Hepatocyte (in vitro differentiated cells): Measurements from ENCODE around the gene STUB1. TPM values are rescaled to one million over a fixed set of nuclear protein-coding genes. Genes with fewer than 3 reads are reported as not detected.
A peak's percentile ranks its signal among the peaks of the same experiment; 100 is the strongest.

Experiments
- DNase-seq: peaks from one replicate; pipeline ENCODE4 v3.0.0-alpha.2; 2016; ENCODE audit warnings: low spot score
- H2AFZ ChIP-seq: fragments of 200-600 bp; sonication (generic); 2 replicates; pipeline ENCODE4 v1.6.0; 2016; ENCODE audit warnings: antibody characterized with exemption, mild to moderate bottlenecking
- H3K27ac ChIP-seq: fragments of 200-600 bp; sonication (generic); 2 replicates; pipeline ENCODE4 v1.5.1; 2016; ENCODE audit warnings: mild to moderate bottlenecking
- H3K27me3 ChIP-seq: fragments of 200-600 bp; sonication (generic); 2 replicates; pipeline ENCODE4 v1.6.1; 2016
- H3K36me3 ChIP-seq: fragments of 200-600 bp; sonication (generic); replicated peaks from 2 replicates; pipeline ENCODE4 v1.5.1; 2016; ENCODE audit warnings: low read depth; ENCODE audit not compliant: insufficient read depth
- H3K4me1 ChIP-seq: fragments of 200-600 bp; sonication (generic); 2 replicates; pipeline ENCODE4 v1.5.1; 2016; ENCODE audit warnings: mild to moderate bottlenecking, moderate library complexity; ENCODE audit not compliant: insufficient read depth
- H3K4me2 ChIP-seq: fragments of 200-600 bp; sonication (generic); 2 replicates; pipeline ENCODE4 v1.6.0; 2016
- H3K4me3 ChIP-seq: fragments of 200-600 bp; sonication (generic); 2 replicates; pipeline ENCODE4 v1.5.1; 2016; ENCODE audit warnings: mild to moderate bottlenecking
- H3K79me2 ChIP-seq: fragments of 200-600 bp; sonication (generic); 2 replicates; pipeline ENCODE4 v1.6.0; 2017; ENCODE audit warnings: mild to moderate bottlenecking
- H3K9me2 ChIP-seq: fragments of 200-600 bp; sonication (generic); replicated peaks from 2 replicates; pipeline ENCODE4 v1.6.0; 2017; ENCODE audit warnings: mild to moderate bottlenecking; ENCODE audit not compliant: insufficient read depth
- H3K9me3 ChIP-seq: fragments of 200-600 bp; sonication (generic); 2 replicates; pipeline ENCODE4 v1.5.1; 2016; ENCODE audit warnings: low read depth, mild to moderate bottlenecking
- H4K20me1 ChIP-seq: fragments of 200-600 bp; sonication (generic); 2 replicates; pipeline ENCODE4 v1.6.0; 2016; ENCODE audit warnings: mild to moderate bottlenecking; ENCODE audit not compliant: insufficient read depth, poor library complexity, severe bottlenecking
- EZH2 ChIP-seq: fragments of 200-600 bp; sonication (generic); IDR thresholded peaks from 2 replicates; pipeline ENCODE4 v1.6.1; 2016; ENCODE audit warnings: antibody characterized with exemption, mild to moderate bottlenecking, borderline replicate concordance
- EZH2phosphoT487 ChIP-seq: fragments of 200-600 bp; sonication (generic); IDR thresholded peaks from one replicate; pipeline ENCODE4 v1.6.1; 2018; ENCODE audit warnings: antibody characterized with exemption, mild to moderate bottlenecking, low read depth, moderate library complexity; ENCODE audit not compliant: unreplicated experiment, severe bottlenecking
- WGBS: methylation state at CpG from one replicate; pipeline ENCODE4 v1.1.6; 2016; ENCODE audit warnings: low lambda C conversion rate; ENCODE audit errors: missing lambda C conversion rate; 5-methylcytosine and 5-hydroxymethylcytosine counted together
- polyA plus RNA-seq: library from polyadenylated mRNA; unstranded; fragments of >200 nt; fragmentation: Nextera tagmentation; extraction: Ambion mirVana; gene quantifications from 2 replicates; pipeline ENCODE4 v1.2.1, GENCODE V29; 2016
- total RNA-seq: library from RNA; depleted of rRNA; stranded (reverse); fragments of >200 nt; gene quantifications from 2 replicates; pipeline ENCODE4 v1.2.3, GENCODE V29; 2014
- TF ChIP-seq, protein P1 (sequence below): fragments of 200-600 bp; sonication (generic); IDR thresholded peaks from 2 replicates; pipeline ENCODE4 v1.5.1; 2016; ENCODE audit warnings: antibody characterized with exemption, mild to moderate bottlenecking; ENCODE audit not compliant: poor library complexity

The STUB1 gene
- total and polyA plus RNA-seq, 2 experiments from 2014 or later: 116 to 249 TPM

GRCh38 chr16:707062-707538, 26.9 kb downstream of the STUB1 start:
- DNase-seq: no peak
- Histone ChIP-seq H3K4me1 (no peaks in the 10 kb centered on the region), H3K4me3 (no peak overlapping the region), H3K79me2 (no peaks in the 10 kb centered on the region), H3K9me2 (no peaks in the 10 kb centered on the region), H3K27ac (no peak overlapping the region), H3K9me3 (no peaks in the 10 kb centered on the region), H3K4me2 (no peak overlapping the region), H2AFZ (no peak overlapping the region), H3K27me3 (peaks cover 78% of the 10 kb centered on the region), H4K20me1 (no peaks in the 10 kb centered on the region), H3K36me3 (no peaks in the 10 kb centered on the region)
- WGBS: 55% methylated on average over 14 of the region's 14 CpGs
- TF ChIP-seq EZH2: no peak
- TF ChIP-seq, protein P1, sequence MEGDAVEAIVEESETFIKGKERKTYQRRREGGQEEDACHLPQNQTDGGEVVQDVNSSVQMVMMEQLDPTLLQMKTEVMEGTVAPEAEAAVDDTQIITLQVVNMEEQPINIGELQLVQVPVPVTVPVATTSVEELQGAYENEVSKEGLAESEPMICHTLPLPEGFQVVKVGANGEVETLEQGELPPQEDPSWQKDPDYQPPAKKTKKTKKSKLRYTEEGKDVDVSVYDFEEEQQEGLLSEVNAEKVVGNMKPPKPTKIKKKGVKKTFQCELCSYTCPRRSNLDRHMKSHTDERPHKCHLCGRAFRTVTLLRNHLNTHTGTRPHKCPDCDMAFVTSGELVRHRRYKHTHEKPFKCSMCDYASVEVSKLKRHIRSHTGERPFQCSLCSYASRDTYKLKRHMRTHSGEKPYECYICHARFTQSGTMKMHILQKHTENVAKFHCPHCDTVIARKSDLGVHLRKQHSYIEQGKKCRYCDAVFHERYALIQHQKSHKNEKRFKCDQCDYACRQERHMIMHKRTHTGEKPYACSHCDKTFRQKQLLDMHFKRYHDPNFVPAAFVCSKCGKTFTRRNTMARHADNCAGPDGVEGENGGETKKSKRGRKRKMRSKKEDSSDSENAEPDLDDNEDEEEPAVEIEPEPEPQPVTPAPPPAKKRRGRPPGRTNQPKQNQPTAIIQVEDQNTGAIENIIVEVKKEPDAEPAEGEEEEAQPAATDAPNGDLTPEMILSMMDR: no peak

DNA sequence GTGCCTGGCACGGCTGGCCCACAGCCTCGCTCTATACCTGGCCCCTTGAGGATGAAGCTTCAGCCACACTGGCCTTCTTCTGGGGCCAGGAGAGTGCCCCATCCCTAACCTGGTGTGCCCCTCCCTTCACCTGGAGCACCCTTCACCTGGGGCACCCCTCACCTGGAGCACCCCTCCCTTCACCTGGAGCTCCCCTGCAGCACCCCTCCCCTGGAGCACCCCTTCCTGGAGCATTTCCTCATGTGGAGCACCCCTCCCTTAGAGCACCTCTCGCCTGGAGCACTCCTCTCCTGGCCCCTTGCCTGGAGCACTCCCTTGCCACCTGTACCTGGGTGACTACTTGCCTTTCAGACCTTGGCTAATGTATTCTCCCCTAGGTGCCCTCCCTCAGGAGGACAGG, 27.8 kb downstream of the STUB1 start:
- Histone ChIP-seq H3K4me3 (no peak overlapping the region), H3K79me2 (no peaks in the 10 kb centered on the region), H3K4me2 (no peak overlapping the region), H2AFZ (no peak overlapping the region), H3K9me3 (no peaks in the 10 kb centered on the region), H3K4me1 (no peaks in the 10 kb centered on the region), H3K27ac (no peak overlapping the region), H3K27me3 (peaks cover 69% of the 10 kb centered on the region), H3K9me2 (no peaks in the 10 kb centered on the region), H4K20me1 (no peaks in the 10 kb centered on the region), H3K36me3 (no peaks in the 10 kb centered on the region)
- TF ChIP-seq, protein P1: no peak
- TF ChIP-seq EZH2phosphoT487: no peak
- 72% methylated on average over 3 of the region's 3 CpGs for WGBS
- DNase-seq: no peak

DNA sequence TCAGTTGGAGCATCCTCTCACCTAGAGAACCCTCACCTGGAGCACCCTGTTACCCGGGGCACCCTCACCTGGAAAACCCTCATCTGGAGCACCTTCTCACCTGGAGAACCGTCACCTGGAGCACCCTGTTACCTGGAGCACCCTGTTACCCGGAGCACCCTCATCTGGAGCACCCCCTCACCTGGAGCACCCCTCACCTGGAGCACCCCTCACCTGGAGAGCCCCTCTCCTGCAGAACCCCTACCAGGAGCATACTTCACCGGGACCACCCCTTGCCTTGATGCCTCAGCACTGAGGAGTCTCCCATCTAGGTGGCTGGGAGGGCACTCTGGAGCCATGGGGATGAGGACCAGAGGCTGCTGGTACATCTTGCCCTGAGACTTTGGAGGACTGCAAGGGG, 28.7 kb downstream of the STUB1 start:
- Histone ChIP-seq H3K79me2 (no peaks in the 10 kb centered on the region), H3K4me3 (no peak overlapping the region), H3K9me3 (no peaks in the 10 kb centered on the region), H3K9me2 (no peaks in the 10 kb centered on the region), H3K27ac (no peak overlapping the region), H4K20me1 (no peaks in the 10 kb centered on the region), H3K36me3 (no peaks in the 10 kb centered on the region), H2AFZ (no peak overlapping the region), H3K27me3 (peaks cover 59% of the 10 kb centered on the region), H3K4me2 (no peak overlapping the region), H3K4me1 (no peaks in the 10 kb centered on the region)
- WGBS: 94% methylated on average over 3 of the region's 4 CpGs
- no peak for TF ChIP-seq EZH2phosphoT487
- TF ChIP-seq EZH2: no peak
- DNase-seq: no peak

GRCh38 chr16:709566-710499, 29.6 kb downstream of the STUB1 start:
- peaks cover 54% of the 10 kb centered on the region for H3K27me3 ChIP-seq
- no peak overlapping the region for H3K4me2 ChIP-seq
- DNase-seq: peak; percentile 71
- H3K27ac ChIP-seq: no peak overlapping the region
- no peaks in the 10 kb centered on the region for H3K9me2 ChIP-seq
- no peak overlapping the region for H2AFZ ChIP-seq
- no peaks in the 10 kb centered on the region for H3K79me2 ChIP-seq
- no peaks in the 10 kb centered on the region for H4K20me1 ChIP-seq
- no peaks in the 10 kb centered on the region for H3K36me3 ChIP-seq
- H3K4me3 ChIP-seq: no peak overlapping the region
- TF ChIP-seq, protein P1: no peak
- TF ChIP-seq EZH2 (no peak), EZH2phosphoT487 (no peak)
- 42% methylated on average over 30 of the region's 30 CpGs for WGBS
- H3K9me3 ChIP-seq: no peaks in the 10 kb centered on the region
- peaks cover 3% of the 10 kb centered on the region for H3K4me1 ChIP-seq
